ENCODE measurements around the gene SCT. TPM values are rescaled to one million over a fixed set of nuclear protein-coding genes. Genes with fewer than 3 reads are reported as not detected.

Gene SCT
- total RNA-seq, 4 donors from 2014 or later: not detected

DNA sequence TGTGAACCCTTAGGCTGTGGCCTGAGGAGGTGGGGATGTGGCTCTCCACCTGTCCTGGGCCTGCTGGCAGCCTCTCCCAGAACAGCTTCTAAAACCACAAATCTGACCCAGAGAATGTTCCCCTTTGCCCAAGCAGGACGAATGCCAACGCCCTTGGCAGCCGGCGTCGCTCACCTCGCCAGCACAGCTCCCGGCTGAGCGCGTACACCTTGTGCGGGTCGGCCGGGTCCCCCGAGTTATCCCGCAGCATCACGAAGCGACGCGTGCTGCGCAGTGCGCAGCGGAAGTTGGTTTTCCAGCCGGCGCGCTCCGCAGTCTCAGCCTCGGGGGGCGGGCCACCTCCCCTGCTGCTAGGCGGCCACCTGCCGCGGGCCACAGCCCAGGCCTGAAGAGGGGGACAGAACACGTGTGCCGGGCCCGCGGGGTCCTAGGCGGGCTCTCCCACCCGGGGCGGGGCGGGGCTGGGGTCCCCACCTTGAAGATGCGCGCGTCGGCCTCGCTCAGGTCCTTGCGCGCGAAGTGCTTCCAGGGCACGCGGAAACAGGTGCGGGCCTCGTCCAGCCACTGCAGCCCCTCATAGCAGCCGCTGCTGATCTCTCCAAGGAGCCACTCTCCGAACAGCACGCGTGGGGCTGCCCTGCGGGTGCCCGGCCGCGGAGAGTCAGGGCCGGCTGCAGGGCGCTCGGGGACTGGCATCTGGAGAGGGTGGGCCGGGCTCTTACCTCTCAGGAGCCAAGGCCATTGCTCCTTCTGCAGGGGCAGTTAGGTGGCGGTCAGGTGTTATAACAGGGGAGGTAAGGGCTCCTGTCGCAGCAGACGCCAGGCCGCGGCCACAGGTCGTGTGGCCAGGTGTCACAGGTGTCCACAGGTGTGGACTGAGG, 12.1 kb downstream of the SCT start:
- TF ChIP-seq, protein P1, sequence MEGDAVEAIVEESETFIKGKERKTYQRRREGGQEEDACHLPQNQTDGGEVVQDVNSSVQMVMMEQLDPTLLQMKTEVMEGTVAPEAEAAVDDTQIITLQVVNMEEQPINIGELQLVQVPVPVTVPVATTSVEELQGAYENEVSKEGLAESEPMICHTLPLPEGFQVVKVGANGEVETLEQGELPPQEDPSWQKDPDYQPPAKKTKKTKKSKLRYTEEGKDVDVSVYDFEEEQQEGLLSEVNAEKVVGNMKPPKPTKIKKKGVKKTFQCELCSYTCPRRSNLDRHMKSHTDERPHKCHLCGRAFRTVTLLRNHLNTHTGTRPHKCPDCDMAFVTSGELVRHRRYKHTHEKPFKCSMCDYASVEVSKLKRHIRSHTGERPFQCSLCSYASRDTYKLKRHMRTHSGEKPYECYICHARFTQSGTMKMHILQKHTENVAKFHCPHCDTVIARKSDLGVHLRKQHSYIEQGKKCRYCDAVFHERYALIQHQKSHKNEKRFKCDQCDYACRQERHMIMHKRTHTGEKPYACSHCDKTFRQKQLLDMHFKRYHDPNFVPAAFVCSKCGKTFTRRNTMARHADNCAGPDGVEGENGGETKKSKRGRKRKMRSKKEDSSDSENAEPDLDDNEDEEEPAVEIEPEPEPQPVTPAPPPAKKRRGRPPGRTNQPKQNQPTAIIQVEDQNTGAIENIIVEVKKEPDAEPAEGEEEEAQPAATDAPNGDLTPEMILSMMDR (IDR thresholded peaks at IDR 0.05; ENCODE audit: low read depth): no peak

DNA sequence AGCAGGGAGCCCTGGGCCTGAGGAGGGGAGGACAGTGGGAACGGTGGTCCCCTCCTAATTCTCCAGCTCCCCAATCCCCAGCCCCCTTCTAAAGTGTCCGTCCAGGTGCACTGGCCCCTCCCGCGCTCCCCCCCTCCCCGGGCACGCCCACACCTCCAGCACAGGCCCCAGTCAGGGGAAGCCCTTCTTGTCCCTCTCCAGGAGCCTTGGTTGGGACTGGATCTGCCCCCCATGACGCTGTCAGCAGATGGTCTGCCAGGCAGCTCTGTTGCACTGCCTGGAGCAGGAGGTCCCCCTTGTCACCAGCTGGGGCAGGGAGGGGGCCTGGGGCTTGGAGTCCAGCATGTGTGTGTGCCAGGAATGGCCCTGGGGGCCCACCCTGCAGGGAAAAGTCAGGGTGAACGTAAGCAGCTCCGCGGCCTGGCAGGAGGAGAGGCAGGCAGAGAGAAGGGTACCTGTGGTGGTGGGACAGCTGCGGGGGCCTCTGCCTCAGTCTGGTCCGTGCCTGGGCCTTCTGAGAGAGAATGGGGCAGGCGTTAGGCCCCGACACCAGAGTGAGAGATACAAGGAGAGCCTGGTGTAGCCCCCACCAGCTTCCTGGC, 12.9 kb downstream of the SCT start:
- TF ChIP-seq, protein P1 (IDR thresholded peaks at IDR 0.05; ENCODE audit: low read depth): no peak

DNA sequence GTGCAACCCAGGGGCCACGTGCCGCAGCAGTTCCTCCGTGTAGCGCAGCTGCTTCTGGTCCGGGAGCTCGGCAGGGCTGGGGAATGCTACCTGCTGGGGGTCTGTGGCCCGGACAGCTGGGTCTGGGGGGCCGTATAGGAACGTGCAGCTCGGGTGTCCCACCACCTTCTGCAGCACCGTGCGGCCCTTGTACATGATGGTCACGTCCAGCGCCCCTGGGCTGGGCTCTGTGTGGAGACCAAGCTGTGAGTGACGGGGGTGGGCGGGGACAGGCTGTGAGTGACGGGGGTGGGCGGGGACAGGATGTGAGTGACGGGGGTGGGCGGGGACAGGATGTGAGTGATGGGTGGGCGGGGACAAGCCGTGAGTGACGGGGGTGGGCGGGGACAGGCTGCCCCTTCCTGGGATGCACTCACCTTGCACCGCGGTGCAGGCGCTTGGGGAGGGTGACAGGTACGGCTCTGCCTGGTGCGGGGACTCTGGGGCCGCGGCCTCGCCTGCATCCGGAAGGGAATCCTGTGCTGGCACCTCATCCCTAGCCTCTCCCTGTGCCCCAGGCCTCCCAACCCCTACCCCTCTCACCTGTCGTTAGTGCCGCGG, 13.5 kb downstream of the SCT start:
- TF ChIP-seq, protein P1 (IDR thresholded peaks at IDR 0.05; ENCODE audit: low read depth): no peak

DNA sequence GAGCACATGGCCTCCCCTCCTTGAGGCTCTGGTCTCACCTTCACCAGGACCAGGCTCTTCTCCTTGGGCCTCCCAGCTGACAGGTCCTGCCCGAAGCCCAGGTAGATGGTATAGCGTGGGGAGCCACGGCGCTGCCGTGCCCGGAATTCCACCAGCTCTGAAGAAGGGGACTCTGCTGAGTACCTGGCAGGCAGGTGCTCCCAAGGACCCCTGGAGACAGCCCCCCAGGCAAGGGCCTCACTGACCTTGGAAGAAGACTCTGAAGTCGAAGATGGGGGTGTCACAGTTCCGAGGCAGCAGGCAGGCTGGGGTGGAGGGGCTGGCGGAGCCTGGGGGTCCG, 14.1 kb downstream of the SCT start:
- TF ChIP-seq, protein P1 (IDR thresholded peaks at IDR 0.05; ENCODE audit: low read depth): no peak

DNA sequence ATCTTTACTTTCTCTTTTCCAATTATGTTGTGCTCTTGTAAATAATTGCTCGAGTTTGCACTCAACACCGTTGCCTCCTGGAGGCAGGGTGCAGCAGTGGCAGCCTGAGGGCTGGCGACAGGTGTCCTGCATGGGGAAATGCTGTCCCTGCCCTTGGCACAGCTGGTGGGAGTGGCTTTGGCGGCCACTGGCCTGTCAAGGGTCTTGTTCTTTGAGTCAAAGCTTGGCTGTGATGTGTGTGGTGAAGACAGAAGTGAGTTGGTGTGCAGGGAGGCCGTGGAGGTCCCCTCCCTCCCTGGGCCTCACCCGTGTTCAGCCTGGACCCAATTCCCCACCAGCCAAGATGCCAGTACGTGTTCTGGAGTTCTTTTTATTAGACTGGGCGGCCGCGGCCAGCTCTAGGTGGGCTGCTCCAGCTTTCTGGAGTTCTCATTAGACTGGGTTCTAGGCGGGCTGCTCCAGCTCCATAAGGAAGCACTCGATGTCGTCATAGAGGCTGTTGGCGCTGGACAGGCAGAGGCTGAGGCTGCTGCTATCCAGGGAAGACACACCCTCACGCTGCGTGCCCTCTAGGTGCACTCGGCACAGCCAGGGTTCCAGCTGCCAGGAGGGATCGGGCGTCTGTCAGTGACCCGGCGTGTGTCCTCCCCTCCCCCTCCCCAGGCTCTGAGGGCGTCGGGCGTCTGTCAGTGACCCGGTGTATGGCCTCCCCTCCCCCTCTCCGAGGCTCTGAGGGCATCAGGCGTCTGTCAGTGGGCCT, 14.6 kb downstream of the SCT start:
- TF ChIP-seq, protein P1 (IDR thresholded peaks at IDR 0.05; ENCODE audit: low read depth): no peak

DNA sequence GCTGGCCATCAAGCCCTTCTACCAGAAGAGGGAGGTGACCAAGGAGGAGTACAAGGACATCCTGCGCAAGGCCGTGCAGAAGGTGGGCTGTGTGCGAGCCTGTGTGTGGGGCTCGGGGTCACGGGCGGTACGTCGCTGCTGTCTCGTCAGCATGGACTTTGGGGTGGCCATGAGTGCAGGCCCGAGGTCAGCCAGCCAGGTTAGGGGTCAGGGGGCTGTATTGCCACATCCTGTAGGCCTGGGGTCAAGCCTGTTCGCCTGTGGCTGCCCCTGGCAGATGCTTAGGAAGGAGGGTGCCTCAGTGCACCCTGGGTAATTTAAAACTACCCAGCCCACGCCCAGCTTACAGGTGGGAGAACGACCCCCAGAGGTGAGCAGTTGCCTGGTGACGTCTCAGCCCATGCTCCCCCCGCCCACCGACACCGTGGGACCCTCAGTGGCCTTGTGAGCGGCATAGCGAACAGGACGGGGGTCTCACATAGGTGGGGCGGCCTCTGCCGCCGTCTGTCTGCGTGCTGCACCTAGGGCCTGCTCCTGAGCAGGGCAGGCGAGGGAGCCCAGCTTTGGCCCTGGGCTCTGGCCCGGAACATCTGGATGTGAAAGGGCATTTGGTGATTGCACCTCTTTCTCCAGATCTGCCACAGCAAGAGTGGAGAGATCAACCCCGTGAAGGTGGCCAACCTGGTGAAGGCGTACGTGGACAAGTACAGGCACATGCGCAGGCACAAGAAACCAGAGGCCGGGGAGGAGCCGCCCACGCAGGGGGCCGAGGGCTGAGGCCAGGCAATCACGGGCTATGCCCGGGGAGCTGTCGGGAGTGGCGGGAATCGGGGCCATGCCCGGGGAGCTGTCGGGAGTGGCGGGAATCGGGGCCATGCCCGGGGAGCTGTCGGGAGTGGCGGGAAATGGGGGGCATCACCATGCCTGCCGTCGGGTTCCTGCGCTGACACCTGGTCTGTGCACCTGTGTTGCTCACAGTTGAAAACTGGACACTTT, 15.7 kb downstream of the SCT start:
- TF ChIP-seq, protein P1 (IDR thresholded peaks at IDR 0.05; ENCODE audit: low read depth): no peak
